ENCODE measurements around the gene ST6GAL2. TPM values are rescaled to one million over a fixed set of nuclear protein-coding genes. Genes with fewer than 3 reads are reported as not detected.
A peak's percentile ranks its signal among the peaks of the same experiment; 100 is the strongest.

The ST6GAL2 gene
- total RNA-seq, 1 experiment from 2014 or later: 11.0 TPM

DNA sequence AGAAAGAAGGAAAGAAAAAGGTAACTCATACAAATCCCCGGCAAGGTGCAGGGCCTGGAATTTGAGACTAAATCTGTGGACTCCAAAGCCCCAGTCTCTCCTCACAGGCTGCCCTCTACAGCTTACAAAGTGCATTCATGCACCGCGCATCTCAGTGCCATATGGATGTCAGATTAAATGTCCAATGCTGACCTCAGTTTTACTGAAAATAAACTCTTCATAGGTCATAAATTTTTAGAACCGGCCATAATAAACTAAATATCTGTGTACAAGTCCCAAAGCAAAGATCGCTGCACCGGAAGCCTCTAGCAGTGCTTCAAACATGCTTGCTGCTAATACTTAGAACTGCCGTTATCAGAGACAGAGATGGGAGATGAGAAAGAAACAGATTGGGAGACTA lies 17.7 kb downstream of the ST6GAL2 start:
- peak; percentile 56 for ATAC-seq
- ChIA-PET POLR2A (no interaction called here), CTCF (interaction anchor here (1.5 kb wide), 1 partner anchor 12 kb away, joined by 6 read pairs; no protein-coding TSS in a partner anchor)
- TF ChIP-seq, protein P1, sequence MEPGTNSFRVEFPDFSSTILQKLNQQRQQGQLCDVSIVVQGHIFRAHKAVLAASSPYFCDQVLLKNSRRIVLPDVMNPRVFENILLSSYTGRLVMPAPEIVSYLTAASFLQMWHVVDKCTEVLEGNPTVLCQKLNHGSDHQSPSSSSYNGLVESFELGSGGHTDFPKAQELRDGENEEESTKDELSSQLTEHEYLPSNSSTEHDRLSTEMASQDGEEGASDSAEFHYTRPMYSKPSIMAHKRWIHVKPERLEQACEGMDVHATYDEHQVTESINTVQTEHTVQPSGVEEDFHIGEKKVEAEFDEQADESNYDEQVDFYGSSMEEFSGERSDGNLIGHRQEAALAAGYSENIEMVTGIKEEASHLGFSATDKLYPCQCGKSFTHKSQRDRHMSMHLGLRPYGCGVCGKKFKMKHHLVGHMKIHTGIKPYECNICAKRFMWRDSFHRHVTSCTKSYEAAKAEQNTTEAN (CRISPR knock-in tag; IDR thresholded peaks at IDR 0.05): no peak
- TF ChIP-seq, protein P2, sequence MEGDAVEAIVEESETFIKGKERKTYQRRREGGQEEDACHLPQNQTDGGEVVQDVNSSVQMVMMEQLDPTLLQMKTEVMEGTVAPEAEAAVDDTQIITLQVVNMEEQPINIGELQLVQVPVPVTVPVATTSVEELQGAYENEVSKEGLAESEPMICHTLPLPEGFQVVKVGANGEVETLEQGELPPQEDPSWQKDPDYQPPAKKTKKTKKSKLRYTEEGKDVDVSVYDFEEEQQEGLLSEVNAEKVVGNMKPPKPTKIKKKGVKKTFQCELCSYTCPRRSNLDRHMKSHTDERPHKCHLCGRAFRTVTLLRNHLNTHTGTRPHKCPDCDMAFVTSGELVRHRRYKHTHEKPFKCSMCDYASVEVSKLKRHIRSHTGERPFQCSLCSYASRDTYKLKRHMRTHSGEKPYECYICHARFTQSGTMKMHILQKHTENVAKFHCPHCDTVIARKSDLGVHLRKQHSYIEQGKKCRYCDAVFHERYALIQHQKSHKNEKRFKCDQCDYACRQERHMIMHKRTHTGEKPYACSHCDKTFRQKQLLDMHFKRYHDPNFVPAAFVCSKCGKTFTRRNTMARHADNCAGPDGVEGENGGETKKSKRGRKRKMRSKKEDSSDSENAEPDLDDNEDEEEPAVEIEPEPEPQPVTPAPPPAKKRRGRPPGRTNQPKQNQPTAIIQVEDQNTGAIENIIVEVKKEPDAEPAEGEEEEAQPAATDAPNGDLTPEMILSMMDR (IDR thresholded peaks at IDR 0.05): peak; percentile 24
- TF ChIP-seq, protein P3, sequence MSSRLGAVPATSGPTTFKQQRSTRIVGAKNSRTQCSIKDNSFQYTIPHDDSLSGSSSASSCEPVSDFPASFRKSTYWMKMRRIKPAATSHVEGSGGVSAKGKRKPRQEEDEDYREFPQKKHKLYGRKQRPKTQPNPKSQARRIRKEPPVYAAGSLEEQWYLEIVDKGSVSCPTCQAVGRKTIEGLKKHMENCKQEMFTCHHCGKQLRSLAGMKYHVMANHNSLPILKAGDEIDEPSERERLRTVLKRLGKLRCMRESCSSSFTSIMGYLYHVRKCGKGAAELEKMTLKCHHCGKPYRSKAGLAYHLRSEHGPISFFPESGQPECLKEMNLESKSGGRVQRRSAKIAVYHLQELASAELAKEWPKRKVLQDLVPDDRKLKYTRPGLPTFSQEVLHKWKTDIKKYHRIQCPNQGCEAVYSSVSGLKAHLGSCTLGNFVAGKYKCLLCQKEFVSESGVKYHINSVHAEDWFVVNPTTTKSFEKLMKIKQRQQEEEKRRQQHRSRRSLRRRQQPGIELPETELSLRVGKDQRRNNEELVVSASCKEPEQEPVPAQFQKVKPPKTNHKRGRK (CRISPR knock-in tag; IDR thresholded peaks at IDR 0.05; ENCODE audit: borderline replicate concordance): no peak
- Mint-ChIP-seq H3K27ac (no peak overlapping the region), H3K9me3 (no peaks in the 10 kb centered on the region), H3K27me3 (ENCODE audit: low read depth) (no peaks in the 10 kb centered on the region; the same call in 1 of the 2 replicates), H3K36me3 (no peaks in the 10 kb centered on the region), H3K4me1 (peaks cover 56% of the 10 kb centered on the region), H3K4me3 (no peak overlapping the region)
- DNase-seq (ENCODE audit: low spot score): peak; percentile 25

DNA sequence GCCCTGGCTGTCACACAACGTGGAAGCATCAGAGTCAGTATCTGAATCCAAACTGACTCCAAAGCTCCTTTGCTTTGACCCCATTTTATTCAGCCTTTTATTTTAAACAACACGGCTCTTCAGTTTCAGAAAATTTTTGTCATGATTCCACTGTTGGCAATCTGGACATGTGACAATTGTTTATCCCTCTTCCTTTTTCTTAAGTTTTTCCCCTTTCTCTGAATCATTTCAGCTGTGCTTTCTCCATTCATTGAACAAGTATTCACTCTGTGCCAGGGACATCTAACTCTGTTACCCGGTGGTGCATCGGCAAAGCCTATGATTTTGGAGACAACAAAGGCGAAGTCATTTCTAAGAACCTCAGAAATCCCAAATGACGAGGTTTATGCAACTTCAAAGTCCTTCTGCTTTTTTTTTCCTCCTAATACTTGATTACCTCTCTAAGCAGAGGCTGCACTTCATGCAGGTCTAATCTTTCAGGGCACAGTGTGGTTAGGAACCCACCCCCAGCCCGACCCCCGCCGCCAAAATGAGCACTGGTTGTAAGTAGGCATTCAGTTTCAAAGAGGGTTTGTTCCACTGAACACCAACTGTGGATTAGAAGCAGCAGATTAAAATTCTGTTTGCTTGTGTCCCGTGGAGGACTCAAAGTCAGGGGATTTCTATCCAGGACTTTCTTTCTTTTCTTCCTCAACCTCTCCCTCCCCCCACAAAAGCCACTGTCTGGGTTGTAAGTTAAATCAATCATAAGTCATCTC lies 18.6 kb downstream of the ST6GAL2 start:
- ChIA-PET CTCF (interaction anchor here (1.0 kb wide), 1 partner anchor 14 kb away, joined by 3 read pairs; no protein-coding TSS in a partner anchor), POLR2A (no interaction called here)
- no peak for ATAC-seq
- Mint-ChIP-seq H3K27me3 (ENCODE audit: low read depth) (no peaks in the 10 kb centered on the region; the same call in 1 of the 2 replicates), H3K9me3 (no peaks in the 10 kb centered on the region), H3K36me3 (no peaks in the 10 kb centered on the region), H3K4me1 (peaks cover 56% of the 10 kb centered on the region), H3K4me3 (no peak overlapping the region), H3K27ac (no peak overlapping the region)
- no peak for DNase-seq (ENCODE audit: low spot score)
- TF ChIP-seq, protein P4, sequence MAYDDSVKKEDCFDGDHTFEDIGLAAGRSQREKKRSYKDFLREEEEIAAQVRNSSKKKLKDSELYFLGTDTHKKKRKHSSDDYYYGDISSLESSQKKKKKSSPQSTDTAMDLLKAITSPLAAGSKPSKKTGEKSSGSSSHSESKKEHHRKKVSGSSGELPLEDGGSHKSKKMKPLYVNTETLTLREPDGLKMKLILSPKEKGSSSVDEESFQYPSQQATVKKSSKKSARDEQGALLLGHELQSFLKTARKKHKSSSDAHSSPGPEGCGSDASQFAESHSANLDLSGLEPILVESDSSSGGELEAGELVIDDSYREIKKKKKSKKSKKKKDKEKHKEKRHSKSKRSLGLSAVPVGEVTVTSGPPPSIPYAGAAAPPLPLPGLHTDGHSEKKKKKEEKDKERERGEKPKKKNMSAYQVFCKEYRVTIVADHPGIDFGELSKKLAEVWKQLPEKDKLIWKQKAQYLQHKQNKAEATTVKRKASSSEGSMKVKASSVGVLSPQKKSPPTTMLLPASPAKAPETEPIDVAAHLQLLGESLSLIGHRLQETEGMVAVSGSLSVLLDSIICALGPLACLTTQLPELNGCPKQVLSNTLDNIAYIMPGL (CRISPR knock-in tag; IDR thresholded peaks at IDR 0.05): no peak
- TF ChIP-seq, protein P5, sequence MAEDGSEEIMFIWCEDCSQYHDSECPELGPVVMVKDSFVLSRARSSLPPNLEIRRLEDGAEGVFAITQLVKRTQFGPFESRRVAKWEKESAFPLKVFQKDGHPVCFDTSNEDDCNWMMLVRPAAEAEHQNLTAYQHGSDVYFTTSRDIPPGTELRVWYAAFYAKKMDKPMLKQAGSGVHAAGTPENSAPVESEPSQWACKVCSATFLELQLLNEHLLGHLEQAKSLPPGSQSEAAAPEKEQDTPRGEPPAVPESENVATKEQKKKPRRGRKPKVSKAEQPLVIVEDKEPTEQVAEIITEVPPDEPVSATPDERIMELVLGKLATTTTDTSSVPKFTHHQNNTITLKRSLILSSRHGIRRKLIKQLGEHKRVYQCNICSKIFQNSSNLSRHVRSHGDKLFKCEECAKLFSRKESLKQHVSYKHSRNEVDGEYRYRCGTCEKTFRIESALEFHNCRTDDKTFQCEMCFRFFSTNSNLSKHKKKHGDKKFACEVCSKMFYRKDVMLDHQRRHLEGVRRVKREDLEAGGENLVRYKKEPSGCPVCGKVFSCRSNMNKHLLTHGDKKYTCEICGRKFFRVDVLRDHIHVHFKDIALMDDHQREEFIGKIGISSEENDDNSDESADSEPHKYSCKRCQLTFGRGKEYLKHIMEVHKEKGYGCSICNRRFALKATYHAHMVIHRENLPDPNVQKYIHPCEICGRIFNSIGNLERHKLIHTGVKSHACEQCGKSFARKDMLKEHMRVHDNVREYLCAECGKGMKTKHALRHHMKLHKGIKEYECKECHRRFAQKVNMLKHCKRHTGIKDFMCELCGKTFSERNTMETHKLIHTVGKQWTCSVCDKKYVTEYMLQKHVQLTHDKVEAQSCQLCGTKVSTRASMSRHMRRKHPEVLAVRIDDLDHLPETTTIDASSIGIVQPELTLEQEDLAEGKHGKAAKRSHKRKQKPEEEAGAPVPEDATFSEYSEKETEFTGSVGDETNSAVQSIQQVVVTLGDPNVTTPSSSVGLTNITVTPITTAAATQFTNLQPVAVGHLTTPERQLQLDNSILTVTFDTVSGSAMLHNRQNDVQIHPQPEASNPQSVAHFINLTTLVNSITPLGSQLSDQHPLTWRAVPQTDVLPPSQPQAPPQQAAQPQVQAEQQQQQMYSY (CRISPR knock-in tag; IDR thresholded peaks at IDR 0.05): no peak
- TF ChIP-seq ZNF317 (CRISPR knock-in tag; IDR thresholded peaks at IDR 0.05; ENCODE audit: borderline replicate concordance, low read depth) (no peak), SMAD3 (CRISPR knock-in tag; IDR thresholded peaks at IDR 0.05; ENCODE audit: borderline replicate concordance) (no peak), ATF1 (CRISPR knock-in tag; IDR thresholded peaks at IDR 0.05) (no peak), MXD4 (CRISPR knock-in tag; IDR thresholded peaks at IDR 0.05; ENCODE audit: borderline replicate concordance) (no peak), ZNF671 (CRISPR knock-in tag; IDR thresholded peaks at IDR 0.05) (no peak), NR1H2 (CRISPR knock-in tag; IDR thresholded peaks at IDR 0.05) (no peak), ELF4 (CRISPR knock-in tag; IDR thresholded peaks at IDR 0.05; ENCODE audit: low read depth) (no peak), KAT7 (CRISPR knock-in tag; IDR thresholded peaks at IDR 0.05; ENCODE audit: borderline replicate concordance) (no peak), RORB (CRISPR knock-in tag; IDR thresholded peaks at IDR 0.05) (no peak), ZNF396 (CRISPR knock-in tag; IDR thresholded peaks at IDR 0.05; ENCODE audit: borderline replicate concordance) (no peak), NFATC4 (CRISPR knock-in tag; IDR thresholded peaks at IDR 0.05) (no peak), RELA (CRISPR knock-in tag; IDR thresholded peaks at IDR 0.05; ENCODE audit: borderline replicate concordance) (no peak), ZBTB21 (CRISPR knock-in tag; IDR thresholded peaks at IDR 0.05; ENCODE audit: borderline replicate concordance) (no peak), CREM (CRISPR knock-in tag; IDR thresholded peaks at IDR 0.05) (no peak)
- TF ChIP-seq, protein P6, sequence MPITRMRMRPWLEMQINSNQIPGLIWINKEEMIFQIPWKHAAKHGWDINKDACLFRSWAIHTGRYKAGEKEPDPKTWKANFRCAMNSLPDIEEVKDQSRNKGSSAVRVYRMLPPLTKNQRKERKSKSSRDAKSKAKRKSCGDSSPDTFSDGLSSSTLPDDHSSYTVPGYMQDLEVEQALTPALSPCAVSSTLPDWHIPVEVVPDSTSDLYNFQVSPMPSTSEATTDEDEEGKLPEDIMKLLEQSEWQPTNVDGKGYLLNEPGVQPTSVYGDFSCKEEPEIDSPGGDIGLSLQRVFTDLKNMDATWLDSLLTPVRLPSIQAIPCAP (CRISPR knock-in tag; IDR thresholded peaks at IDR 0.05): no peak
- TF ChIP-seq, protein P7, sequence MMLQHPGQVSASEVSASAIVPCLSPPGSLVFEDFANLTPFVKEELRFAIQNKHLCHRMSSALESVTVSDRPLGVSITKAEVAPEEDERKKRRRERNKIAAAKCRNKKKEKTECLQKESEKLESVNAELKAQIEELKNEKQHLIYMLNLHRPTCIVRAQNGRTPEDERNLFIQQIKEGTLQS (CRISPR knock-in tag; conservative IDR thresholded peaks at IDR 0.05): no peak
- TF ChIP-seq, protein P8, sequence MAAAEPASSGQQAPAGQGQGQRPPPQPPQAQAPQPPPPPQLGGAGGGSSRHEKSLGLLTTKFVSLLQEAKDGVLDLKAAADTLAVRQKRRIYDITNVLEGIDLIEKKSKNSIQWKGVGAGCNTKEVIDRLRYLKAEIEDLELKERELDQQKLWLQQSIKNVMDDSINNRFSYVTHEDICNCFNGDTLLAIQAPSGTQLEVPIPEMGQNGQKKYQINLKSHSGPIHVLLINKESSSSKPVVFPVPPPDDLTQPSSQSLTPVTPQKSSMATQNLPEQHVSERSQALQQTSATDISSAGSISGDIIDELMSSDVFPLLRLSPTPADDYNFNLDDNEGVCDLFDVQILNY (CRISPR knock-in tag; IDR thresholded peaks at IDR 0.05): no peak

Data from WTC11 (cell line).